ENCODE measurements around the gene ZC3H7A. TPM values are rescaled to one million over a fixed set of nuclear protein-coding genes. Genes with fewer than 3 reads are reported as not detected.

ZC3H7A gene
- total and polyA plus RNA-seq, 2 of the 4 experiments (the other 2 are of a cell fraction) = 22.2 to 53.9 TPM

DNA sequence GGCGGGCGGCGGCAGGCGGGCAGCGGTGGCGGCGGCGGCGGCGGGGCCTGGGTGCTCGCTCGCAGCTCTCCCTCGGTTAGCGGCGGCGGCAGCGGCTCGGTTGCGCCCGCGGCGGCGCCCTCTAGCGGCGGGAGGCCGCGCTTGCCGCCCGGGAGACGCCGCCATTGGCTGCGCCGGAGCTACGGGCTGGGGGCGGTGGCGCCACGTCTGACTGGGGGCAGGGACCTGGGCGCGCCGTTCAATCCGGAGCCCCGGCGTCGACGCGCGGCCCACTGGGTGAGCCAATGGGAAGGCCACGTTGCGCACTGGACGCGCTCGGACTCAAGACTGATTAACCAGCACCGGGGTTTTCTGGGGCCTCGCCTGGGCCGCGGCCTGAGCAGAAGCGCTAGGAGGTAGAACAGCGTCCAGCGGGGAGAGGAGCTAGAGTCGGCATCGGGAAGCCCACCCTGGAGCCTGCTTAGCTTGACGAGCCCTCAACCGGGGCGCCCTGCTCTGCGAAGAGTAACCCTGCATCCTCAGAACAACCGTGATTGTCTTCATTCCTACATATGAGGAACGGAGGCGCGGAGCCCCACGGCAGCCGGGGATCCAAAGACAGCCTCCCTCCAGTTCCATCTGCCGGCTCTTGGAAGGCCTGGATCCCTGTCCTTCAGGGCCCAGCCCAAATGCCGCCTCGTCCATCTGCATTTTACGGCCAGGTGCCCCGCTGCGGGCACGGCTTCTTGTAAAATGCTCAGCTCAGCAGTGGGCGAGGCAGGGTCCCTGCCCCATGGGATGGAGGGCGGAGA, at the start of gene ZC3H7A (continued):
- TF ChIP-seq RCOR1 (IDR thresholded peaks at IDR 0.05; ENCODE audit: insufficient replicate concordance, low read length) (no peak), RFX5 (IDR thresholded peaks at IDR 0.05; ENCODE audit: low read depth, low read length) (peak; percentile 53; the same call in 1 of the 2 replicates)
- TF ChIP-seq, protein P1, sequence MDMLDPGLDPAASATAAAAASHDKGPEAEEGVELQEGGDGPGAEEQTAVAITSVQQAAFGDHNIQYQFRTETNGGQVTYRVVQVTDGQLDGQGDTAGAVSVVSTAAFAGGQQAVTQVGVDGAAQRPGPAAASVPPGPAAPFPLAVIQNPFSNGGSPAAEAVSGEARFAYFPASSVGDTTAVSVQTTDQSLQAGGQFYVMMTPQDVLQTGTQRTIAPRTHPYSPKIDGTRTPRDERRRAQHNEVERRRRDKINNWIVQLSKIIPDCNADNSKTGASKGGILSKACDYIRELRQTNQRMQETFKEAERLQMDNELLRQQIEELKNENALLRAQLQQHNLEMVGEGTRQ (IDR thresholded peaks at IDR 0.05; ENCODE audit: low read depth, low read length) = no peak

- H3K14ac ChIP-seq (replicated peaks; ENCODE audit: low read depth, low read length) = no peak overlapping the region
- H4K8ac ChIP-seq (ENCODE audit: low read depth in 2 of 2, low read length in 2 of 2) = no peak overlapping the region
- BruUV-seq (replicated peaks) = no TSS peak
- ATAC-seq (ENCODE audit: low read depth) = no peak
- no peak overlapping the region for H3K4me3 ChIP-seq (ENCODE audit: insufficient read depth, low read depth, low read length)
- no peak overlapping the region for H3K18ac ChIP-seq (ENCODE audit: low read depth, low read length)
- no peak overlapping the region for H3K9ac ChIP-seq (ENCODE audit: low read depth, low read length)
- intact Hi-C loops (cut with micrococcal nuclease) = no loop called here
- peaks cover 30 to 55% of the 10 kb centered on the region in 2 experiments for H3K79me1 ChIP-seq (ENCODE audit: low read depth in 1 of 2, low read length in 2 of 2)
- no CpG with 5 or more reads among the region's 4 CpGs for whole genome bisulfite sequencing, 2 experiments (ENCODE audit: extremely low coverage in 2 of 2, insufficient read length in 1 of 2)
- H3K27ac ChIP-seq (ENCODE audit: insufficient read depth, low read length) = no peak overlapping the region
- H2BK120ac ChIP-seq (ENCODE audit: low read depth, low read length) = no peak overlapping the region
- no peak overlapping the region for H2BK5ac ChIP-seq (ENCODE audit: low read depth, low read length, poor library complexity, severe bottlenecking)
- no peak overlapping the region for H2BK20ac ChIP-seq (ENCODE audit: low read depth, low read length)
- in situ Hi-C loops (cut with MboI; ENCODE audit: low sequenced_read_pairs) = no loop called here
- H3K36me3 ChIP-seq (ENCODE audit: control insufficient read depth, insufficient read depth, low read length) = peaks cover 62% of the 10 kb centered on the region
- no peak overlapping the region for H2AK5ac ChIP-seq (ENCODE audit: low read depth, low read length)
- no peak overlapping the region for H2AK9ac ChIP-seq (replicated peaks; ENCODE audit: low read depth, low read length, poor library complexity)
- no peak overlapping the region for H2AFZ ChIP-seq (replicated peaks; ENCODE audit: low read length, poor library complexity)
- DNase-seq = no peak
- no peaks in the 10 kb centered on the region for H3K9me3 ChIP-seq (ENCODE audit: control insufficient read depth, insufficient read depth, low read length)
- H4K91ac ChIP-seq (ENCODE audit: insufficient read depth, low read depth, low read length) = no peak overlapping the region
- H3K56ac ChIP-seq (ENCODE audit: extremely low read depth, insufficient read depth, low read length) = no peak overlapping the region
- dilution Hi-C loops (cut with HindIII; ENCODE audit: low sequenced_read_pairs, unreplicated experiment) = no loop called here
- H3K4me2 ChIP-seq (ENCODE audit: low read depth, low read length) = no peak overlapping the region
- ChIA-PET POLR2A (ENCODE audit: unreplicated experiment) (no interaction called here), CTCF (no interaction called here)
- H3K4ac ChIP-seq (ENCODE audit: low read depth, low read length) = no peak overlapping the region
- H2BK15ac ChIP-seq (ENCODE audit: low read depth, low read length) = no peak overlapping the region
- no peaks in the 10 kb centered on the region for H3K27me3 ChIP-seq (ENCODE audit: control insufficient read depth, insufficient read depth, low read length)
- no peak overlapping the region for H3K23ac ChIP-seq (ENCODE audit: low read depth, low read length)
- peaks cover 6% of the 10 kb centered on the region for H3K9me1 ChIP-seq (ENCODE audit: insufficient read depth, low read length)
- peaks cover 4% of the 10 kb centered on the region for H3K4me1 ChIP-seq (ENCODE audit: control insufficient read depth, insufficient read depth, low read length)
- no peak overlapping the region for H4K5ac ChIP-seq (ENCODE audit: low read depth, low read length)
- peaks cover 23% of the 10 kb centered on the region for H4K20me1 ChIP-seq (ENCODE audit: insufficient read depth, low read length)
- TF ChIP-seq SMC3 (IDR thresholded peaks at IDR 0.05; ENCODE audit: low read depth, low read length) = no peak
- TF ChIP-seq MXI1 (IDR thresholded peaks at IDR 0.05; ENCODE audit: borderline replicate concordance, low read depth, low read length) = no peak
- no peak for TF ChIP-seq RFX5 (IDR thresholded peaks at IDR 0.05; ENCODE audit: low read depth, low read length)
- no peak for TF ChIP-seq NFE2L2 (IDR thresholded peaks at IDR 0.05; ENCODE audit: low read depth, low read length)
- TF ChIP-seq, protein P1 (IDR thresholded peaks at IDR 0.05; ENCODE audit: low read depth, low read length) = no peak
- no peak for TF ChIP-seq MAFK (IDR thresholded peaks at IDR 0.05; ENCODE audit: low read depth, low read length)
- no peak for TF ChIP-seq CHD1 (IDR thresholded peaks at IDR 0.05; ENCODE audit: low read depth, low read length)
- TF ChIP-seq BHLHE40 (IDR thresholded peaks at IDR 0.05; ENCODE audit: low read depth, low read length) = no peak
- no peak for TF ChIP-seq RAD21 (IDR thresholded peaks at IDR 0.05; ENCODE audit: low read length)
- no peak for TF ChIP-seq CEBPB (IDR thresholded peaks at IDR 0.05; ENCODE audit: low read depth, low read length)
- no peak for TF ChIP-seq POLR2A (IDR thresholded peaks at IDR 0.05; ENCODE audit: low read depth, low read length)
- TF ChIP-seq, protein P2, sequence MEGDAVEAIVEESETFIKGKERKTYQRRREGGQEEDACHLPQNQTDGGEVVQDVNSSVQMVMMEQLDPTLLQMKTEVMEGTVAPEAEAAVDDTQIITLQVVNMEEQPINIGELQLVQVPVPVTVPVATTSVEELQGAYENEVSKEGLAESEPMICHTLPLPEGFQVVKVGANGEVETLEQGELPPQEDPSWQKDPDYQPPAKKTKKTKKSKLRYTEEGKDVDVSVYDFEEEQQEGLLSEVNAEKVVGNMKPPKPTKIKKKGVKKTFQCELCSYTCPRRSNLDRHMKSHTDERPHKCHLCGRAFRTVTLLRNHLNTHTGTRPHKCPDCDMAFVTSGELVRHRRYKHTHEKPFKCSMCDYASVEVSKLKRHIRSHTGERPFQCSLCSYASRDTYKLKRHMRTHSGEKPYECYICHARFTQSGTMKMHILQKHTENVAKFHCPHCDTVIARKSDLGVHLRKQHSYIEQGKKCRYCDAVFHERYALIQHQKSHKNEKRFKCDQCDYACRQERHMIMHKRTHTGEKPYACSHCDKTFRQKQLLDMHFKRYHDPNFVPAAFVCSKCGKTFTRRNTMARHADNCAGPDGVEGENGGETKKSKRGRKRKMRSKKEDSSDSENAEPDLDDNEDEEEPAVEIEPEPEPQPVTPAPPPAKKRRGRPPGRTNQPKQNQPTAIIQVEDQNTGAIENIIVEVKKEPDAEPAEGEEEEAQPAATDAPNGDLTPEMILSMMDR (conservative IDR thresholded peaks at IDR 0.05; ENCODE audit: low read depth, low read length) = no peak
- TF ChIP-seq FOS (IDR thresholded peaks at IDR 0.05; ENCODE audit: low read depth, low read length) = no peak
These were observed 47.4 kb upstream of the ZC3H7A start for GRCh38 chr16:11844499-11844898.

Measured in IMR-90 (cell line).